ENCODE results near the gene PITX3. TPM values are rescaled to one million over a fixed set of nuclear protein-coding genes. Genes with fewer than 3 reads are reported as not detected.

Gene PITX3
- total RNA-seq = not detected in 2 replicates
- not detected in 2 replicates for polyA plus RNA-seq
- not detected in 2 replicates for polyA plus RNA-seq (2011; cell fraction: cytosol; rRNA removed)
- polyA plus RNA-seq (2011; cell fraction: nucleus; rRNA removed) = not detected in 2 replicates
- not detected in 2 replicates for polyA plus RNA-seq (2012)
- not detected in 2 replicates for polyA minus RNA-seq
- polyA minus RNA-seq (2011; cell fraction: cytosol; rRNA and poly(A)+ RNA removed) = not detected
- polyA minus RNA-seq (2011; cell fraction: nucleus; rRNA and poly(A)+ RNA removed) = not detected in 2 replicates
- not detected for Bru-seq, nascent RNA
- not detected for BruChase-seq, experiment 1, labeled RNA remaining after a 6-hour chase
- percentile 11 among the genes with signal in this experiment for BruChase-seq, experiment 2, labeled RNA remaining after a 2-hour chase
- long read RNA-seq = 0 reads

DNA sequence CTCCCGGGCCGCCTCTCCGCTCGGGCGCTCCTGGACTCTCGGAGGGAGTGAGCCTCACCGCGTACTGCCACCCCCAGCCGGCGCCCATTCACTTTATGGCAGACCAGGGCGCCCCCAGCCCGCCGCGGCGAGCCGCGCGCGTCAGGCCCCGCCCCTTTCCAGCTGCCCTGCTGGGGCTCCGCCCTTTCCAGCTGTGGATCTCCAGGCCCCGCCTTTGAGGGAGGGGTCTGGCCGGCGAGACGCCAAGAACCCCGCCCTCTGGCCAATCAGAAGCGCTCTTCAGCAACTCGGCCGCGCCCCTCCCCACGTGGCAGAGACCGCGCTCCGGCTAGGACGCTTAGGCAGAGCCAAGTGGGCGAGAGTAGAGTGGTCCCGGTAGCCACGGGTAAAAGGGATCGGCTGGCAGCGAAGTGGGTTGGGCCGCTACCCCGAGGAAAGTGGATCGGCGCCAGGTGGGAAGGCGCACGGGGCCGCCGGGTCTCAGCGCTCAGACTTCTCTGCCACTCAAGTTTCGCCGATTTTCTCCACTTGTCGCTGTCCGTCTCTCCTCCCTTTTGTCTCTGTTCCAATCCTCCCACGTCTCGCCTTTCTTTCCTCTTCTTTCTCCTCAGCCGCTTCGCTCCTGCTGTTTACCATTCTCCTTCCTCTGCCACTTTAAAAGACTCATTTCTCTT lies at the start of gene PITX3:
PITX3 (minus strand) TSS at position 69 of the 674 bp plus-strand sequence. CDS start 9,432 bp downstream, outside the sequence.
- Histone ChIP-seq H3K4me1 (ENCODE audit: control insufficient read depth, extremely low read depth, insufficient read depth, low read length) (peaks cover 22% of the 10 kb centered on the region), H3K79me2 (ENCODE audit: control insufficient read depth, insufficient read depth, low read length) (peaks cover 10% of the 10 kb centered on the region), H4K20me1 (replicated peaks; ENCODE audit: control insufficient read depth, extremely low read depth, insufficient read depth, low read length) (no peaks in the 10 kb centered on the region), H3K9me3 (replicated peaks; ENCODE audit: control insufficient read depth, insufficient read depth, low read length) (no peaks in the 10 kb centered on the region), H3K9ac (replicated peaks; ENCODE audit: extremely low read depth, insufficient read depth, low read length) (no peak within 1 kb of the TSS), H3K27ac (ENCODE audit: insufficient read depth, low read depth, low read length) (no peak within 1 kb of the TSS), H3K27me3 (ENCODE audit: control insufficient read depth in 2 of 2, insufficient read depth in 2 of 2, low read length in 2 of 2) (peaks cover 35 to 36% of the 10 kb centered on the region in 2 experiments), H3K9me1 (replicated peaks; ENCODE audit: control insufficient read depth, extremely low read depth, insufficient read depth, low read length) (no peaks in the 10 kb centered on the region), H3K4me3 (replicated peaks in 1 of 3; ENCODE audit: insufficient read depth in 1 of 3, low read depth in 1 of 3, low read length in 3 of 3) (peak within 1 kb of the TSS; percentile 36 to 58 (median 42)), H3K36me3 (ENCODE audit: control insufficient read depth in 2 of 2, extremely low read depth in 1 of 2, insufficient read depth in 2 of 2, low read length in 2 of 2) (no peaks in the 10 kb centered on the region), H3K4me2 (ENCODE audit: insufficient read depth, low read length) (peak within 1 kb of the TSS; percentile 86), H2AFZ (ENCODE audit: low read depth, low read length) (peak within 1 kb of the TSS; percentile 95)
- intact Hi-C loops (cut with micrococcal nuclease) (no loop called here), dilution Hi-C loops (cut with MboI; ENCODE audit: extremely low pct_ligation_motif_present, low sequenced_read_pairs) (loop anchor here (25.0 kb wide), 1 partner anchor 121 kb away; no protein-coding TSS in a partner anchor)
- ChIA-PET POLR2A (interaction anchor here (1.2 kb wide), 1 partner anchor 10 kb away, joined by 3 read pairs; no protein-coding TSS in a partner anchor), CTCF (interaction anchor here (0.9 to 17.3 kb wide), 5 partner anchors 11 to 156 kb away, joined by 3 to 1402 read pairs (median 6); partner anchors contain the start of gene ELOVL3)
- TF ChIP-seq, protein P1, sequence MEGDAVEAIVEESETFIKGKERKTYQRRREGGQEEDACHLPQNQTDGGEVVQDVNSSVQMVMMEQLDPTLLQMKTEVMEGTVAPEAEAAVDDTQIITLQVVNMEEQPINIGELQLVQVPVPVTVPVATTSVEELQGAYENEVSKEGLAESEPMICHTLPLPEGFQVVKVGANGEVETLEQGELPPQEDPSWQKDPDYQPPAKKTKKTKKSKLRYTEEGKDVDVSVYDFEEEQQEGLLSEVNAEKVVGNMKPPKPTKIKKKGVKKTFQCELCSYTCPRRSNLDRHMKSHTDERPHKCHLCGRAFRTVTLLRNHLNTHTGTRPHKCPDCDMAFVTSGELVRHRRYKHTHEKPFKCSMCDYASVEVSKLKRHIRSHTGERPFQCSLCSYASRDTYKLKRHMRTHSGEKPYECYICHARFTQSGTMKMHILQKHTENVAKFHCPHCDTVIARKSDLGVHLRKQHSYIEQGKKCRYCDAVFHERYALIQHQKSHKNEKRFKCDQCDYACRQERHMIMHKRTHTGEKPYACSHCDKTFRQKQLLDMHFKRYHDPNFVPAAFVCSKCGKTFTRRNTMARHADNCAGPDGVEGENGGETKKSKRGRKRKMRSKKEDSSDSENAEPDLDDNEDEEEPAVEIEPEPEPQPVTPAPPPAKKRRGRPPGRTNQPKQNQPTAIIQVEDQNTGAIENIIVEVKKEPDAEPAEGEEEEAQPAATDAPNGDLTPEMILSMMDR (IDR thresholded peaks at IDR 0.05; ENCODE audit: extremely low read depth in 1 of 2, insufficient read depth in 1 of 2, low read depth in 1 of 2, low read length in 2 of 2) = no peak
- TF ChIP-seq, protein P2, sequence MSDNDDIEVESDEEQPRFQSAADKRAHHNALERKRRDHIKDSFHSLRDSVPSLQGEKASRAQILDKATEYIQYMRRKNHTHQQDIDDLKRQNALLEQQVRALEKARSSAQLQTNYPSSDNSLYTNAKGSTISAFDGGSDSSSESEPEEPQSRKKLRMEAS (IDR thresholded peaks at IDR 0.05; ENCODE audit: insufficient read depth, insufficient read length) = peak; percentile 75
- no peak for TF ChIP-seq FOS (IDR thresholded peaks at IDR 0.05; ENCODE audit: borderline replicate concordance, insufficient read depth, low read length)
- DNase-seq (ENCODE audit: low read depth, low spot score) = peak; percentile 92
- FAIRE-seq = peak; percentile 90
- no TSS peak for BruUV-seq (replicated peaks)
